ENCODE data around the gene ZRANB2.

The ZRANB2 gene

DNA sequence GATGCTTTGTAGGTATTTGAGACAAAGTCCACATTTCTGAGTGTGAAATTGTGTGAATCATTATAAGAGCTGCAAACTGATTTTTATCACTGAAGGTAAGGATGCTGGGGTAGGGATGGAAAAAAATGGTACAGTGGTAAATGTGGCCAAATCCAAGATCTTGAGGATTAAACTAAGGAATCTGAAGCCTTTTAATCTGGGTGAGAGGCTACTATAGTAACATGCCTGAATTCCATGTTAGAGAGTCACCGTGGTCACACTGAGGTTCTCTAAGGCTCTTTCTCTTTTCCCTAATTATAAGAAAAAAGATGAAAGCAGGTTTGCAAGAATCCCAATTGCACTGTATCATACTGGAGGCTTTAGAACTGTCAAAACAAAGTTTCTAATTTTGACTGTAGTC lies 50.8 kb downstream of the ZRANB2 start:
- H3K4me1 ChIP-seq (ENCODE audit: control extremely low read depth in 1 of 4, control insufficient read depth in 4 of 4, insufficient read depth in 4 of 4, low read length in 3 of 4), result no peaks in the 10 kb centered on the region
- ChIA-PET CTCF (interaction anchor here (0.6 kb wide), 1 partner anchor 41 kb away, joined by 3 read pairs; no protein-coding TSS in a partner anchor), POLR2A (no interaction called here)
- no peak overlapping the region for H3K4me3 ChIP-seq (ENCODE audit: control insufficient read depth in 1 of 7, extremely low read depth in 1 of 7, insufficient read depth in 4 of 7, low read depth in 2 of 7, low read length in 6 of 7)
- peaks cover 0 to 5% (median 2%) of the 10 kb centered on the region in 5 experiments for H3K27me3 ChIP-seq (replicated peaks in 2 of 5; ENCODE audit: control insufficient read depth in 4 of 5, insufficient read depth in 5 of 5, low read length in 4 of 5)
- no peaks in the 10 kb centered on the region for H3K9me3 ChIP-seq (ENCODE audit: control extremely low read depth in 1 of 5, control insufficient read depth in 4 of 5, insufficient read depth in 2 of 5, low read depth in 1 of 5, low read length in 4 of 5)
- no peaks in the 10 kb centered on the region for H3K36me3 ChIP-seq (ENCODE audit: control insufficient read depth in 4 of 4, insufficient read depth in 4 of 4, low read length in 3 of 4)
- DNase-seq, result no peak
- H3K27ac ChIP-seq (ENCODE audit: insufficient read depth in 1 of 2, low read depth in 1 of 2, low read length in 2 of 2, poor library complexity in 1 of 2, severe bottlenecking in 2 of 2), result no peak overlapping the region
- 88% methylated on average over 1 of the region's 1 CpG for WGBS (ENCODE audit: insufficient coverage)

DNA sequence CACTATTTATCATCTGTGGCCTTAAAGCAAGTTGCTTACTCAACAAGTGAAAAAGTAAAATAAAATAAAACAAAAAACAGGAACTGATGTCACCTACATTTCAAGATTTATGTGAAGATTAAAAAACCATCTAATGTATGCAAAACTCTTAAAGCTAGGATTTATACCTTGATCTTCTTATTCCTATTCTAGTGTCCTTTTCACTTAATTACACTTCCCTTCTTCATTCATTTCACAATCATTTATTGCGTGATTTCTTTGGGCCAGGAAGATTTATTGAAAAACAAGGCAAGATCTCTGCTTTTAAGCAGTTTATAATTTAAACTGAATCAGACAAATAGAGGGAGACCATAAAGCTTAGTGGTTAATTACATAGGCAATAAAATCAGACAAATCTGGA lies 51.9 kb downstream of the ZRANB2 start:
- Histone ChIP-seq H3K27ac (ENCODE audit: insufficient read depth in 1 of 2, low read depth in 1 of 2, low read length in 2 of 2, poor library complexity in 1 of 2, severe bottlenecking in 2 of 2) (no peak overlapping the region), H3K4me3 (ENCODE audit: control insufficient read depth in 1 of 7, extremely low read depth in 1 of 7, insufficient read depth in 4 of 7, low read depth in 2 of 7, low read length in 6 of 7) (no peak overlapping the region), H3K9me3 (ENCODE audit: control extremely low read depth in 1 of 5, control insufficient read depth in 4 of 5, insufficient read depth in 2 of 5, low read depth in 1 of 5, low read length in 4 of 5) (no peaks in the 10 kb centered on the region), H3K4me1 (ENCODE audit: control extremely low read depth in 1 of 4, control insufficient read depth in 4 of 4, insufficient read depth in 4 of 4, low read length in 3 of 4) (no peaks in the 10 kb centered on the region), H3K36me3 (ENCODE audit: control insufficient read depth in 4 of 4, insufficient read depth in 4 of 4, low read length in 3 of 4) (no peaks in the 10 kb centered on the region), H3K27me3 (replicated peaks in 2 of 5; ENCODE audit: control insufficient read depth in 4 of 5, insufficient read depth in 5 of 5, low read length in 4 of 5) (peaks cover 0 to 5% (median 2%) of the 10 kb centered on the region in 5 experiments)
- CTCF ChIA-PET, result no interaction called here
- no CpG with 5 or more reads among the region's 1 CpG for WGBS (ENCODE audit: insufficient coverage)
- POLR2A ChIA-PET, result no interaction called here
- no peak for DNase-seq

DNA sequence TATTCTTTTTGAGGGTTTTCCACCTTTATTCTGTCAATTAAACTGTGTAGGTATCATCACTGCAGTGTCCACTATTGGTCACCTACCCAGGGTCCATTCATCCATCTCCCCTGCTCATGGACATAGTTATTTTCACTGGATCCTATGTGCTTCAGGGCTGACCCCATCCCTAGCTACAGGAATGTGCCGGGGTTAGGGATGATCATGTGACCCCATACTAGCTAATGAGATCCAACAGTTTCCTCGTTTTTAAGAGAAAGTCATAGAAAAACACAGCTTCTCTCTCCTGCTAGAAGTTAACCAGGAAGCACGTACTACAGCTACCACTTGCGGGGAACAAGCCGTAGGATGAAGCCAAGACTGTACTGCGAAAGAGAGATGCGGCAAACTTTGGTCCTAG lies 52.8 kb downstream of the ZRANB2 start:
- Histone ChIP-seq H3K27me3 (replicated peaks in 2 of 5; ENCODE audit: control insufficient read depth in 4 of 5, insufficient read depth in 5 of 5, low read length in 4 of 5) (peaks cover 0 to 5% (median 0%) of the 10 kb centered on the region in 5 experiments), H3K9me3 (ENCODE audit: control extremely low read depth in 1 of 5, control insufficient read depth in 4 of 5, insufficient read depth in 2 of 5, low read depth in 1 of 5, low read length in 4 of 5) (no peaks in the 10 kb centered on the region), H3K27ac (ENCODE audit: insufficient read depth in 1 of 2, low read depth in 1 of 2, low read length in 2 of 2, poor library complexity in 1 of 2, severe bottlenecking in 2 of 2) (no peak overlapping the region), H3K4me1 (ENCODE audit: control extremely low read depth in 1 of 4, control insufficient read depth in 4 of 4, insufficient read depth in 4 of 4, low read length in 3 of 4) (no peaks in the 10 kb centered on the region), H3K36me3 (ENCODE audit: control insufficient read depth in 4 of 4, insufficient read depth in 4 of 4, low read length in 3 of 4) (no peaks in the 10 kb centered on the region), H3K4me3 (ENCODE audit: control insufficient read depth in 1 of 7, extremely low read depth in 1 of 7, insufficient read depth in 4 of 7, low read depth in 2 of 7, low read length in 6 of 7) (no peak overlapping the region)
- CTCF ChIA-PET, result no interaction called here
- no peak for DNase-seq
- 88% methylated on average over 7 of the region's 7 CpGs for WGBS (ENCODE audit: insufficient coverage)
- POLR2A ChIA-PET, result no interaction called here

DNA sequence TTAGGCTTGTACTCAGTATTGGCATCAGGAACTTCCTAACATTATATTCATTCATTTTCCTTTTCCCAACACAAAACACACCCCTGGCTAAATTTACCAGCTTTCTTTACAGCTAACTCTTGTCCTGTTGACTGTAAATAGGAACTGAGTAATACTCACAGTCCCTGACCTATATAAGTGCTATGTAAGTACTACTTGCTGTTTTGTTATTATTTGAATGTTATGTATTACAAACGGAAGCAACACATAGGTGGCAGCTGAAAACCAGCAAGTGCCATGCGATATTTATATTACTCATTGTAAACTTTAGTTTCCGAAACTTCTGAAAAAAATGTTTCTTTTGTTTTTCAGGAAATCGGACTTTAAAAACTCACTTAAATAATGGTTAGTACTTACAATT lies 54.7 kb downstream of the ZRANB2 start:
- Histone ChIP-seq H3K36me3 (ENCODE audit: control insufficient read depth in 4 of 4, insufficient read depth in 4 of 4, low read length in 3 of 4) (no peaks in the 10 kb centered on the region), H3K4me1 (ENCODE audit: control extremely low read depth in 1 of 4, control insufficient read depth in 4 of 4, insufficient read depth in 4 of 4, low read length in 3 of 4) (no peaks in the 10 kb centered on the region), H3K27ac (ENCODE audit: insufficient read depth in 1 of 2, low read depth in 1 of 2, low read length in 2 of 2, poor library complexity in 1 of 2, severe bottlenecking in 2 of 2) (no peak overlapping the region), H3K27me3 (replicated peaks in 2 of 5; ENCODE audit: control insufficient read depth in 4 of 5, insufficient read depth in 5 of 5, low read length in 4 of 5) (no peaks in the 10 kb centered on the region), H3K9me3 (ENCODE audit: control extremely low read depth in 1 of 5, control insufficient read depth in 4 of 5, insufficient read depth in 2 of 5, low read depth in 1 of 5, low read length in 4 of 5) (no peaks in the 10 kb centered on the region), H3K4me3 (ENCODE audit: control insufficient read depth in 1 of 7, extremely low read depth in 1 of 7, insufficient read depth in 4 of 7, low read depth in 2 of 7, low read length in 6 of 7) (no peak overlapping the region)
- no peak for DNase-seq
- WGBS (ENCODE audit: insufficient coverage), result no CpG with 5 or more reads among the region's 4 CpGs
- ChIA-PET CTCF (no interaction called here), POLR2A (no interaction called here)

DNA sequence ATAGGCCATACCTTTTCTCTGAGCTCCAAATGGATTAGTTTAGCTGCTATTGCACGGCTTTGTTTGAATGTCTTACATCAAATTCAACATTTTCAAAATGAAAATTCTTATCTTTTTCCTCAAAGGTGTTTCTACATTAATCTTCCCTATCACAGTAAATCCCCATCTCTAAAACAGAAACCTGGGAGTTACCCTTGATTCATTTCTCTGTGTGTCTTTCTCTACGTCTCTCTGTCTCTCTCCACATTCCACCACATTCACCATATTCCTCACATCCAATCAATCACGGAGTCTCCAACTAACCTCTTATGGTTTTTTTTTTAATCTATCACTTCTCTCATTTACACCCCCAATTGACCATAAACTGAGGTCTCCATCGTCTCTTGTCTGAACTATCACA lies 57.3 kb downstream of the ZRANB2 start:
- H3K9me3 ChIP-seq (ENCODE audit: control extremely low read depth in 1 of 5, control insufficient read depth in 4 of 5, insufficient read depth in 2 of 5, low read depth in 1 of 5, low read length in 4 of 5), result no peaks in the 10 kb centered on the region

DNA sequence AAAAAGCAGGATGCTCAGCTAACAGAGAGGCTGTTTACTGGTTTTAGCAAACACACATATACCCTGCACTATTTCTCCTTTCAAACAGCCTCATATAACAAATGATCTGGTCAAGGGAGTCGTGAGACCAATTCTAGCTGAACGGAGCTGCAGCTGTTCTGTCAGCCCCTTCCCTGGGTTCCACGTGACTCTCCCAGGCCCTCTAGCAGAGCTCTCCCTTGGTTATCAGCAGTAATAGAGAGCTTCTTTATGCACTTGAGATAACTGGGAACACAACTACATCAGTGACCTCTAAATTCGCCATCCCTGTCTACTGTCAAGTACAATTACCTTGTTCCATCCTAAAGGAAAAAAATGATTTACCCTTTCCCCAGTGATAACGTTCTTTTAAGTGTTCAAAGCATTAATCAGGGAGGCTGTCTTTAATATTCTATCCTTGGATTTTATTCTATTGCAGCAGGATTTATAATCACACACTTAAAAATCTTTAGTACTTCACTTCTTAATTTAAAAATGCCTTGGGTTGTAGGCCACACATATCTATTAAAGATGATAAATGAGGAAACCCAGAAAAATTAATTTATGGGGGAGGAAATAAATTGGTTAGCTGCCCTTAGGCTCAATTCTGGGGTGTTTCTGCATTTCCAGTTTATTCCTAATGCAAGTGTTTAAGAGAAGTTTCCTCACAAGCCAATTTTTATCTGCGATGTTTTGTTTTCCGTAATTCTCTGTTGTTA lies 61.4 kb downstream of the ZRANB2 start:
- DNase-seq, result no peak
- WGBS (ENCODE audit: insufficient coverage), result 96% methylated on average over 4 of the region's 7 CpGs
- Histone ChIP-seq H3K27me3 (replicated peaks in 2 of 5; ENCODE audit: control insufficient read depth in 4 of 5, insufficient read depth in 5 of 5, low read length in 4 of 5) (no peaks in the 10 kb centered on the region), H3K9me3 (ENCODE audit: control extremely low read depth in 1 of 5, control insufficient read depth in 4 of 5, insufficient read depth in 2 of 5, low read depth in 1 of 5, low read length in 4 of 5) (no peaks in the 10 kb centered on the region), H3K4me1 (ENCODE audit: control extremely low read depth in 1 of 4, control insufficient read depth in 4 of 4, insufficient read depth in 4 of 4, low read length in 3 of 4) (no peaks in the 10 kb centered on the region), H3K36me3 (ENCODE audit: control insufficient read depth in 4 of 4, insufficient read depth in 4 of 4, low read length in 3 of 4) (no peaks in the 10 kb centered on the region), H3K27ac (ENCODE audit: insufficient read depth in 1 of 2, low read depth in 1 of 2, low read length in 2 of 2, poor library complexity in 1 of 2, severe bottlenecking in 2 of 2) (no peak overlapping the region), H3K4me3 (ENCODE audit: control insufficient read depth in 1 of 7, extremely low read depth in 1 of 7, insufficient read depth in 4 of 7, low read depth in 2 of 7, low read length in 6 of 7) (no peak overlapping the region)
- ChIA-PET CTCF (interaction anchor here (0.9 kb wide), 1 partner anchor 19 kb away, joined by 3 read pairs; no protein-coding TSS in a partner anchor), POLR2A (no interaction called here)

More for the DNA sequence above, 57.3 kb downstream of the ZRANB2 start:
- no peak overlapping the region for H3K4me3 ChIP-seq (ENCODE audit: control insufficient read depth in 1 of 7, extremely low read depth in 1 of 7, insufficient read depth in 4 of 7, low read depth in 2 of 7, low read length in 6 of 7)
- no peaks in the 10 kb centered on the region for H3K27me3 ChIP-seq (replicated peaks in 2 of 5; ENCODE audit: control insufficient read depth in 4 of 5, insufficient read depth in 5 of 5, low read length in 4 of 5)
- H3K36me3 ChIP-seq (ENCODE audit: control insufficient read depth in 4 of 4, insufficient read depth in 4 of 4, low read length in 3 of 4), result no peaks in the 10 kb centered on the region
- no peak overlapping the region for H3K27ac ChIP-seq (ENCODE audit: insufficient read depth in 1 of 2, low read depth in 1 of 2, low read length in 2 of 2, poor library complexity in 1 of 2, severe bottlenecking in 2 of 2)
- no peaks in the 10 kb centered on the region for H3K4me1 ChIP-seq (ENCODE audit: control extremely low read depth in 1 of 4, control insufficient read depth in 4 of 4, insufficient read depth in 4 of 4, low read length in 3 of 4)
- ChIA-PET CTCF (no interaction called here), POLR2A (no interaction called here)
- 87% methylated on average over 3 of the region's 4 CpGs for WGBS (ENCODE audit: insufficient coverage)
- DNase-seq, result no peak

DNA sequence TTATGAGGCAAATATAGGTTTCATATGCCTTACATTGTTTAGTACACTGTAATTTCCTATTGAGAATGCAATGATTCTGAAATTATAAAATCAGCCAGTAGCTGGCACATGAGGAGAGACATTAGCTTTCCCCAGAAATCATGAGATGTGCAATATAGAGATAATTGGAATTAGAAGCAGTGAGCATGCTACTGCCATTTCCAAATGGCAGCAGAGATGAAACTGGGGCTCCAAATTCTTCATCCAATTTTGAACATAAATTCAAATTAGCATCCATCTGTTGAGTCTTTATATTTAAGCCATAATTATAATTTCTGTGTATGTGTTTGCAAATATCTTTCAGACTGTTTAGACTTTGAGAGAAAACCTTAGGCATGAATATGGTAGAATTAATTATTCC lies 62.0 kb downstream of the ZRANB2 start:
- Histone ChIP-seq H3K36me3 (ENCODE audit: control insufficient read depth in 4 of 4, insufficient read depth in 4 of 4, low read length in 3 of 4) (no peaks in the 10 kb centered on the region), H3K4me3 (ENCODE audit: control insufficient read depth in 1 of 7, extremely low read depth in 1 of 7, insufficient read depth in 4 of 7, low read depth in 2 of 7, low read length in 6 of 7) (no peak overlapping the region), H3K9me3 (ENCODE audit: control extremely low read depth in 1 of 5, control insufficient read depth in 4 of 5, insufficient read depth in 2 of 5, low read depth in 1 of 5, low read length in 4 of 5) (no peaks in the 10 kb centered on the region), H3K27ac (ENCODE audit: insufficient read depth in 1 of 2, low read depth in 1 of 2, low read length in 2 of 2, poor library complexity in 1 of 2, severe bottlenecking in 2 of 2) (no peak overlapping the region), H3K27me3 (replicated peaks in 2 of 5; ENCODE audit: control insufficient read depth in 4 of 5, insufficient read depth in 5 of 5, low read length in 4 of 5) (no peaks in the 10 kb centered on the region), H3K4me1 (ENCODE audit: control extremely low read depth in 1 of 4, control insufficient read depth in 4 of 4, insufficient read depth in 4 of 4, low read length in 3 of 4) (no peaks in the 10 kb centered on the region)
- DNase-seq, result no peak
- CTCF ChIA-PET, result no interaction called here
- POLR2A ChIA-PET, result no interaction called here

All from common myeloid progenitor, CD34-positive (primary cell).